H1 (cell line): Measurements from ENCODE around the gene CACNA1F. TPM values are rescaled to one million over a fixed set of nuclear protein-coding genes. Genes with fewer than 3 reads are reported as not detected.

Experiments used
- ASH2L ChIP-seq: fragments of 200-600, 300-600 bp; sonication (generic); IDR thresholded peaks from one replicate; pipeline ENCODE4 v1.7.1; 2017; ENCODE audit warnings: low read length
- CBX8 ChIP-seq: fragments of 300-800, 300-1000 bp; sonication (generic); IDR thresholded peaks from 2 replicates; pipeline ENCODE4 v1.7.1; 2016; ENCODE audit warnings: low read depth, low read length, borderline replicate concordance
- KDM4A ChIP-seq: IDR thresholded peaks from one replicate; pipeline ENCODE4 v1.7.1; 2012; ENCODE audit warnings: low read depth, mild to moderate bottlenecking, moderate library complexity, low read length, inconsistent platforms; ENCODE audit not compliant: severe bottlenecking
- SIX5 ChIP-seq: IDR thresholded peaks from 2 replicates; pipeline ENCODE4 v1.6.1; 2011; ENCODE audit warnings: mild to moderate bottlenecking, low read depth, low read length
- polyA plus RNA-seq, 7 experiments: library from polyadenylated mRNA; depleted of rRNA in 3 of 7; stranded (reverse) in 5 of 7; unstranded in 2 of 7; fragments of >200 nt in 5 of 7; fragments of 200-250 nt in 2 of 7; gene quantifications; 1 replicate in 5 of 7; 2 replicates in 1 of 7; 4 replicates in 1 of 7; pipeline versions ENCODE4 v1.2.1 to v1.2.3, GENCODE V29; 2011 to 2013; ENCODE audit warnings: missing spikeins in 2 of 7, mixed read lengths in 2 of 7
- total RNA-seq: library from RNA; stranded (reverse); fragmentation: NEBNext Ultra II Directional; extraction: Animal tissue kit (Norgen Biotek cat#: 25700); gene quantifications from 2 replicates; pipeline ENCODE4 v1.2.1, GENCODE V29; 2021
- TF ChIP-seq, protein P1 (sequence below): IDR thresholded peaks from 2 replicates; pipeline ENCODE4 v1.6.1; 2012; ENCODE audit warnings: inconsistent platforms
- TF ChIP-seq, protein P2 (sequence below): IDR thresholded peaks from 2 replicates; pipeline ENCODE4 v1.6.1; 2012; ENCODE audit warnings: low read length, inconsistent platforms

CACNA1F gene
- total and polyA plus RNA-seq, 2 of the 8 experiments (the other 6 are each of a cell fraction or from before 2014, with no cell fraction given) = 0.59 to 0.84 TPM

DNA sequence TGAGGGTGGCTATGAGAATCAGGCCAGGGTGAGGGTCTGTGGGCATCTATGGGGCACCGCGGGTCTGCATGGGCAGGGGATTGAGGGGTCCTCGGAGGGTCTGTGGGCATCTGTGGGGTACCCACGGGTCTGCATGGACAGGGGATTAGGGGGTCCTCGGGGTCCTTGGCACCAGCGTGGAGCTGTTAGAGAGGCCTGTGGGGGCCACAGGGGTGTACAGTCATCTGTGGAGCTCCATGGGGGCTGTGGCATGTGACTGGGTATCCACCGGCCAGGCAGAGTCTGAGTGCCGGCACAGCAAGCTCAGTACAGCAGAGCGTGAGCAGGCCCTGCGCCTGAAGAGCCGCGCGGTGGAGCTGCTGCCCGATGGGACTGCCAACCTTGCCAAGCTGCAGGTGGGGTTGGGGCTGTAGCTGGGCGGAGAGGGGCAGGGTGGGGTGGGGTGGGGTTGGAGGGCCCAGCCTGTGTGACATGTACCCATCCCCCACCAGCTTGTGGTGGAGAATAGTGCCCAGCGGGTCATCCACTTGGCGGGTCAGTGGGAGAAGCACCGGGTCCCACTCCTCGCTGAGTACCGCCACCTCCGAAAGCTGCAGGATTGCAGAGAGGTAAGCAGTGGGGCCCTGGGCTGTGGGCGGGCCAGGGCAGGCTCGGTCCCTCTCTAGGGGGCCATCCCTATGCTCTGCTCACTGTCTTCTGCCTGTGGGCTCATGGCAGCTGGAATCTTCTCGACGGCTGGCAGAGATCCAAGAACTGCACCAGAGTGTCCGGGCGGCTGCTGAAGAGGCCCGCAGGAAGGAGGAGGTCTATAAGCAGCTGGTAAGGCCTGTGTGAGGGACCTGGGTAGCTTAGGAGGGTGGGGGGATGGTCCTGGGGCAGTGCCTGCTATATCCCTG, 15.0 kb upstream of the CACNA1F start (continued):
- TF ChIP-seq SIX5 = no peak
- TF ChIP-seq KDM4A = no peak
- TF ChIP-seq, protein P1, sequence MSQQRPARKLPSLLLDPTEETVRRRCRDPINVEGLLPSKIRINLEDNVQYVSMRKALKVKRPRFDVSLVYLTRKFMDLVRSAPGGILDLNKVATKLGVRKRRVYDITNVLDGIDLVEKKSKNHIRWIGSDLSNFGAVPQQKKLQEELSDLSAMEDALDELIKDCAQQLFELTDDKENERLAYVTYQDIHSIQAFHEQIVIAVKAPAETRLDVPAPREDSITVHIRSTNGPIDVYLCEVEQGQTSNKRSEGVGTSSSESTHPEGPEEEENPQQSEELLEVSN = no peak
- TF ChIP-seq ASH2L = no peak
- TF ChIP-seq CBX8 = no peak
- TF ChIP-seq, protein P2, sequence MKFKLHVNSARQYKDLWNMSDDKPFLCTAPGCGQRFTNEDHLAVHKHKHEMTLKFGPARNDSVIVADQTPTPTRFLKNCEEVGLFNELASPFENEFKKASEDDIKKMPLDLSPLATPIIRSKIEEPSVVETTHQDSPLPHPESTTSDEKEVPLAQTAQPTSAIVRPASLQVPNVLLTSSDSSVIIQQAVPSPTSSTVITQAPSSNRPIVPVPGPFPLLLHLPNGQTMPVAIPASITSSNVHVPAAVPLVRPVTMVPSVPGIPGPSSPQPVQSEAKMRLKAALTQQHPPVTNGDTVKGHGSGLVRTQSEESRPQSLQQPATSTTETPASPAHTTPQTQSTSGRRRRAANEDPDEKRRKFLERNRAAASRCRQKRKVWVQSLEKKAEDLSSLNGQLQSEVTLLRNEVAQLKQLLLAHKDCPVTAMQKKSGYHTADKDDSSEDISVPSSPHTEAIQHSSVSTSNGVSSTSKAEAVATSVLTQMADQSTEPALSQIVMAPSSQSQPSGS = no peak
